GM19240 (cell line): ENCODE data around the gene TRIM23.

Source experiments
- DNase-seq: peaks from one replicate; pipeline ENCODE4 v3.0.0; 2011; ENCODE audit warnings: low spot score; ENCODE audit not compliant: insufficient read length

The TRIM23 gene

DNA sequence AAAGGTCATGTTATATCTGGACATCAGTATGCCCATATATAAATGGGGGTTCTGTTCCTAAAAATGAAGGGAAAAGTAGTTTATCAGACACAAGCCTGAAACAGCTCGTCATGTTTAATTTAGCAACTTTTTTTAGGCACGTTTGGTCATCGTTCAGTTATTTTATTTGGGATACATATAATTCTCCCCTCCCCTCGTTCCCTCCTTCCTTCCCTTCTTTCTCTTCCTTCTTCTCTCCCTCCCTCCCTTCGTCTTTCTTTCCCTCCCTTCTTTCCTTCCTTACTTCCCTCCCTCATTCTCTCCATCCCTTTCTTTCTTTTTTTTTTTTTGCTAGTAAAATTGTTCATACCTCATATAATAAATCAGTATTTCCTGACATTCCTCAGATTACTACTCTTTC lies 57.6 kb downstream of the TRIM23 start:
- DNase-seq: no peak

DNA sequence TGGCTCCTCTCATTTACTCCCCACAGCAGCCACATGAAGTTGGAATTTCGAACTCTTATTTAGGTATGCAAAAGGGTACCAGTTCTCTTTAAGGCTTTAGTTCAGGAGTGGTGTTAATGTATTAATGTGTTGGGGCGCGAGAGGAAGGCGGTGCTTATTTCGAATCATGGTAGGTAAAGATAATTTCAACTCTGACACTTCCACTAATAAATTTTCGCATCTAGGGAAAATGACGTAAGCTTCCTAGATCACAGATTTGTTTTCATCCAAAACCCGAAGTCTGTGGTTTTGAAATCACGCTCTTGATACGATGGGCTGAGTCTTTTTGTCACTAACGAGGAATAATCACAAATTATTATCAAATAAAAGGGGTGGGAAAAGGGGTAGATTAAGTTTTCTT lies 60.4 kb downstream of the TRIM23 start:
- DNase-seq: no peak

DNA sequence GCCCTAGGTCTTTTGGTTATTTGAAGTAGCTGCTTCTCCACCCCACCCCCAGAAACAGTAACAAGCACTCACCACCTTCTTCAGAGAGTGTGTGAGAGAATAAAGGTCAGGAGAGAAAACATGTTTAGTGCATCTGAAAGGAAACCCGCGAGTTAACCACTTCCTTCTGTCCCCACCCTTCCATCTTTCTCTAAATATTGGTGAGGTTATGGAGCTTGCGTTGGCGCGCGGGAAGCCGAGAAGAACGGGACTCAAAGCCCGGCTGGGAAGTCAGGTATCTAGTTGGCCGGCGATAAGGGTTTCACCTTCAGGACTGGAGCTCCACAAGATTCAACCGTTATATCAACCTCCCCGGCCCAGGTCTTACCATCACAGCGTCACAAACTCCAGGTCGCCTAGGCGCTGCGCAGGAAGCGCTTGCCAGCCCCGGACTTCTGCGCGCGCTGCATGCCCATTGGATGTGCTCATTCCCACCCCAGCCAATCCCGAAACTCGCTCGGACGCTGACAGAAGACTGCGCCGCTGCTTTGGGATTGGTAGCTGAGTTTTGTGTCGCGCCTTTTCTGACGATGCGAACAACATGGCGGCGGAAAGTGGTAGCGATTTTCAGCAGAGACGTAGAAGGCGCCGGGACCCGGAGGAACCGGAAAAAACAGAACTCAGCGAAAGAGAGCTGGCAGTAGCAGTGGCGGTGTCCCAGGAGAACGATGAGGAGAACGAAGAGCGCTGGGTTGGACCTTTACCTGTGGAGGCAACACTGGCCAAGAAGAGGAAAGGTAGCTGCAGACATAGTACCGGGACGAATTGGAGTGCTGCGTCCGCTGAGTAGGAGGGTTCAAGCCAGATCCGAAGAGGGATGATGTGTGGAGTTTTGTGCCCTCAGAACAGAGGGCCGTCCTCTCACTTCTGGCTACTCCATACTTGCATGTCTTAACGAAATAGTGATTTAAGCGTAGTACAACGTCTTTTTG lies 61.1 kb downstream of the TRIM23 start, which contains the start of the genes CENPK and PPWD1:
CENPK (minus strand) TSS at position 438 of the 971 bp plus-strand sequence. CDS start 8,261 bp downstream, outside the sequence.
PPWD1 (plus strand) TSS at position 566 of the 971 bp plus-strand sequence; CDS start at position 581, 15 bp downstream.
- peak; percentile 61 for DNase-seq

DNA sequence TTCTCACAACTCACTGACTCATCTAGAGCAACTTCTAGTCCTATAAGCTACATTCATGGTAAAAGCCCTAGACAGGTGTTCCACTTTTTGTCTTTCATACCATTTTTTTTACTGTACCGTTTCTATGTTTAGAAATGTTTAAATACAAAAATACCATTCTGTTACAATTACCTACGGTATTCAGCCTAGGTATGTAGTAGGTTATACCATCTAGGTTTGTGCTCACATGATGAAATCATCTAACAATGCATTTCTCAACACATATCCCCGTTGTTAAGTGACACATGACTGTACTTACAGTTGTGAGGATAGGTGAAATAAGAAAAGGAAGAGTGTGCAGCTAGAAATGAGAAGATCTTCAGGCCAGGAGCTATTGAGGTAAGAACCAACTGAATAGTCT lies 67.4 kb downstream of the TRIM23 start:
- no peak for DNase-seq

DNA sequence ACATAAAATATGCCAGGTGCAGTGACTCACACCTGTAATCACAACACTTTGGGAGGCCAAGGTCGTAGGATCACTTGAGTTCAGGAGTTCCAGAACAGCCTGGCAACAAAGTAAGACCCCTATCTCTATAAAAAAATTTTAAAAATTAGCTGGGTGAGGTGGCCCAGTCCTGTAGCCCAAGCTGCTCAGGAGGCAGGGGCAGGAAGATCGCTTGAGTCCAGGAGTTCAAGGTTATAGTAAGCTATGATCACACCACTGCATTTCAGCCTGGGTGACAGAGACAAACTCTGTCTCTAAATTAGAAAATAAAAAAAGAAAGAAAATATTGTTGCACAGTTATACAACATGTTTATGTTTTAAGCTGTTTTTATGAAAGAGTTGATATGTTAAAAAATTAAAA lies 68.0 kb downstream of the TRIM23 start:
- no peak for DNase-seq

DNA sequence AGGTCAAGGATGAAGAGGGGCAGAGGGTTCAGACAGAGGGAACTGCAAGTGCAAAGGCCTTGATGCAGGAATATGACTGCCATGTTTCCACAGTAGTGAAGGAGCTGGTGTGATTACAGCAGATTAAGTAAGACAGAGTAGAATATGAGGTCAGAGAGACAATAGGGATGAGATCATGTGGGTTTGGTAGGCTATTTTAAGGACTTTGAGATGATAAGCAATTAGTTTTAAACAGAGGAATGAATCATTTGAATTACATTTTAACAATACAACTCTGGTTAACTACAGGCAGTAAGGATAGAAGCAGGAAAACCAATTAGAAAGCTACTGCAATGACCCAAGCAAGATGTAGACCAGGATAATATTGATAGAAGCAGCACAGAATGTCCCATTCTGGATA lies 68.8 kb downstream of the TRIM23 start:
- DNase-seq: no peak

DNA sequence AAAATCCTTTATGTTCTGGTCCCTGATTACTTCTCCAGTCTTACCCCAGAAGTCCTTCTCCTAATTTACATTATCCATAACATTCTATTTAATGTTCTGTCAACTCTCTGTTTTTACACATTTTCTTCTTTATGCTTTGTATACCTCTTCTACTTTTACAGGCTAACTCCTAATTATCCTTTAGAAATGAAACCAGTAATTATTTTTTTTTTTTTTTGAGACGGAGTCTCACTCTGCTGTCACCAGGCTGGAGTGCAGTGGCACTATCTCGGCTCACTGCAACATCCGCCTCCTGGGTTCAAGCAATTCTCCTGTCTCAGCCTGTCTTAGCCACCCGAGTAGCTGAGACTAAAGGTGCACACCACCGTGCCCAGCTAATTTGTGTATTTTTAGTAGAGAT lies 70.2 kb downstream of the TRIM23 start:
- DNase-seq: no peak

DNA sequence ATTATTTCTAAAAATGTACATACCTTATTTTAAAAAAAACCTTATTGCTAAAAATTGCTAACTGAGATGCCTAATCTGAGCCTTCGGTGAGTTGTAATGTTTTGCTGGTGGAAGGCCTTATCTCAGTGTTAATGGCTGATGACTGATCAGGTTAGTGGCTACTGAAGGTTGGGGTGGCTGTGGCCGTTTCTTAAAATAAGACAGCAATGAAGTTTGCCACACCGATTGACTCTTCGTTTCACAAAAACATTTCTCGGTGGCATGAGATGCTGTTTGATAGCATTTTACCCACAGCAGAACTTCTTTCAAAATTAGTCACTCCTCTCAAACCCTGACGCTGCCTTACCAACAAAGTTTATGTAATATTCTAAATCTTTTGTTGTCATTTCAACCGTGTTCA lies 75.9 kb downstream of the TRIM23 start:
- DNase-seq: no peak

DNA sequence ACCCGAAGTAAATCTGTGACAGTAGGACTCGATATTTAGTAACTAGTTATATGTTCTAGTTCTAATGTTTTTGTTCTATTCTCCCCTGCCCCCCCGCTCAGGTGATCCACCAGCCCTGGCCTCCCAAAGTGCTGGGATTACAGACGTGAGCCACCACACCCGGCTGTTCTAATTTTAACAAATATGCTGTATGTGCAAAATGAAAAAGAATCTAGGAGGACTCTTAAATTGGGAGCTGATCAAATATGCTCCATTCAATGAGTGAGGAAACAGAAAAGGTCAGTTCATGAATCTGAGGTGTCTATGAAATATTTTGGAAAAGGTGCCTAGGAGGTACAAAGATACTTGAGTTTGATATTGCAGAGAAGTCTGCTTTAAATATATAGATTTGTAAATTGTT lies 78.0 kb downstream of the TRIM23 start:
- no peak for DNase-seq

DNA sequence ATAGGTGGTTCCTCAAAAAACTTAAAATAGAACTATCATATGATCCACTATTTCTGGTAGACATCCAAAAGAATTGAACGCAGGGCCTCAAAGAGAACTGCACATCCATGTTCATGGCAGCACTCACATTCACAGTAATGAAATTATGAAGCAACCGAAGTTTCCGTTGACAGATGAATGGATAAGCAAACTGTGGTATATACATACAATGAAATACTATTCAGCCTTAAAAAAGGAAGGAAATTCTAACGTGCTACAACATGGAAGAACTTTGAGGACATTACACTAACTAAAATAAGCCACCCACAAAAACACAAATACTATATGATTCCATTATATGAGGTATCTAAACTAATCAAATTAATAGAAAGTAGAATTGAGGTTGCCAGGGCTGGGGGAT lies 79.7 kb downstream of the TRIM23 start:
- no peak for DNase-seq

DNA sequence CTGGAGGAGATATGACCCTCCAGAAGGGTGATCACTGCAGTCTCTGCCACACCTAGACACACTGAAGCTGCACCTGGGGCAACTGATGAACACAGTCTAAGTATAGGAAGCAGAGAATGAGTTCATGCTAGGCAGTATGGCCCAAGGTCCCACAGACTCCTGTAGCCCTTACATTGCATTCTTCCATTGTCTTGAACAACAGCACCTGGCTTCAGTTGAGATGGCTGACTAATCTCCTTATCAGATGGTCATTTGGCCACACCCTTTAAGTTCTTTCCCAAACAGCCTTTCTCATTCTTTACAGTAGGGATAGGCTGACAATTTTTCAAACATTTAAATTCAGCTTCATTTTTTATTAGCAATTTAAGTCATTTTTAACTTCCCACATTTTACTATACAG lies 84.3 kb downstream of the TRIM23 start:
- DNase-seq: no peak
